ENCODE results near the gene CWC22.

DNA sequence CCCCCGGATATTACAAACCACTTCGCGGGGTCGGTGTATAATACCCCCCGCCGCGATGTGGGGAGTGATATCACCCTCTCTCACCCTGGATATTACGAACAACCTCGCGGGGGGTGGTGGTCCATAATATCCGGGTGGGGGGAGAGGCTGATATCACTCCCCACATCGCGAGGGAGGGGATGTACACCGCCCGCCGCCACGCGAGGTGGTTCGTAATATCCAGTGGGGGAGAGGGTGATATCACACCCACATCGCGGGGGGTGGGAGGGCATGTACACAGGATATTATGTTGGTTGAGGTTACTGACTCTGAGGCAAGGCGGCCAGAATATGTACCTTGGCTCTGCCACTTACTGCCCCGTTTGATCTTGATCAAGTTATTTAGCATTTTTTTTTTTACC is 14.8 kb upstream of the CWC22 start:
- TF ChIP-seq, protein P1, sequence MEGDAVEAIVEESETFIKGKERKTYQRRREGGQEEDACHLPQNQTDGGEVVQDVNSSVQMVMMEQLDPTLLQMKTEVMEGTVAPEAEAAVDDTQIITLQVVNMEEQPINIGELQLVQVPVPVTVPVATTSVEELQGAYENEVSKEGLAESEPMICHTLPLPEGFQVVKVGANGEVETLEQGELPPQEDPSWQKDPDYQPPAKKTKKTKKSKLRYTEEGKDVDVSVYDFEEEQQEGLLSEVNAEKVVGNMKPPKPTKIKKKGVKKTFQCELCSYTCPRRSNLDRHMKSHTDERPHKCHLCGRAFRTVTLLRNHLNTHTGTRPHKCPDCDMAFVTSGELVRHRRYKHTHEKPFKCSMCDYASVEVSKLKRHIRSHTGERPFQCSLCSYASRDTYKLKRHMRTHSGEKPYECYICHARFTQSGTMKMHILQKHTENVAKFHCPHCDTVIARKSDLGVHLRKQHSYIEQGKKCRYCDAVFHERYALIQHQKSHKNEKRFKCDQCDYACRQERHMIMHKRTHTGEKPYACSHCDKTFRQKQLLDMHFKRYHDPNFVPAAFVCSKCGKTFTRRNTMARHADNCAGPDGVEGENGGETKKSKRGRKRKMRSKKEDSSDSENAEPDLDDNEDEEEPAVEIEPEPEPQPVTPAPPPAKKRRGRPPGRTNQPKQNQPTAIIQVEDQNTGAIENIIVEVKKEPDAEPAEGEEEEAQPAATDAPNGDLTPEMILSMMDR (IDR thresholded peaks at IDR 0.05): no peak
- TF ChIP-seq POLR2AphosphoS5 (IDR thresholded peaks at IDR 0.05): no peak
- TF ChIP-seq POLR2A (IDR thresholded peaks at IDR 0.05): no peak

Measured in transverse colon (tissue), 4 donors.